COLO668 (cell line): ENCODE measurements around the gene FPGS.

Source experiments
- DNase-seq: peaks from one replicate; lab custom pipeline; 2025; ENCODE audit not compliant: unreplicated experiment; lab: John Stamatoyannopoulos, UW

The FPGS gene

DNA sequence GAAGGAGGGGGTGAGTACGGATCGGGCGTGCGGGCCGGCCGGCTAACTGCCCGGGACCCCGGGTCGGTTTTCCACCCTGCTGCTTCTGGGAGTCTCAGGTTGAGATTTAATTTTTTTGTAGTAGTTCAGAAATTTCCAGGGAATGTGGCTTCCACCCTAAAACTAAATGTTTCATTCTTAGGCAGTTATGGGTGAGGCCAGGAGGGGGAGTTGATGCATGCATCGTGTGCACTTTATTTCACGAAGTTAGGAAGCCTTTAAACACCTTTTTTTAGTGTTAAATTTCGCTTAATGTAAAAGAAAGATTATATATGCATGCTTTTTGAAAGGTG lies 15.9 kb upstream of the FPGS start:
- no peak for DNase-seq

- no peak for DNase-seq
Observed at GRCh38 chr9:127788337-127789011, 14.2 kb upstream of the FPGS start.

- no peak for DNase-seq
Observed at GRCh38 chr9:127789179-127789578, 13.5 kb upstream of the FPGS start.

DNA sequence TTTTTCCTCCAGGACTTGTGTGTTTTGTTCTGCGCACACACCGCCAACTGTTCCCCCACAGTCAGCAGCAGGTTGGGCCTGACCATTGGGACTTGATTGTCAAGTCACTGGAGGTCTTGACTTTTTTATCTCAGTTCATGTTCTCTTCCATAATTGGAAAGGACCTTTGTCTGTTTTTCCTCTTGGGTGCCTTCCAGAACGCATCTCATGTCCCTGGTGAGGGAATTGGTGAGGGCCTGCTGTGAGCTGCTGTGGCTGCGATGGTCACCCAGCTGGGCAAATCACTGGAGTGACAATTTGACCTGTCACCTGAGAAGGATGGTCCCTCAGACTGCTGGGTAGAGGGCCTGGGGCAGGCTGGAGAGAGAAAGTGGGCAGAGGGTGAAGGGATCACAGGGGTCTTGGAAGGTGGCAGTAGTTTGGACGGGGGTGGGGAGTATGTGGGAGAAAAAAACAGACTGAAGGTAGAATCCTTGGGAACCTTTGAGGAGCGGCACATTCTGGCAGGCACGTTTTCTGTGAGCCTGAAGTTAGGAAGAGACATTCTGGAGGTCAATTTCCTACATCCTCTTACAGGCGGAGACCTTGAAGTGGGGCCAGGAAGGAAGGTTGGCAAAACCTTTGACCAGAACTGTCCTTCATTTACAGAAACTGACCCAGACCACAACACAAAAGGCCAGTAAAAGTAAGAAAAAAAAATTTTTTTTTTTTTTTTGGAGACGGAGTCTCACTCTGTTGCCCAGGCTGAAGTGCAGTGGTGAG lies 12.4 kb upstream of the FPGS start:
- DNase-seq: no peak

DNA sequence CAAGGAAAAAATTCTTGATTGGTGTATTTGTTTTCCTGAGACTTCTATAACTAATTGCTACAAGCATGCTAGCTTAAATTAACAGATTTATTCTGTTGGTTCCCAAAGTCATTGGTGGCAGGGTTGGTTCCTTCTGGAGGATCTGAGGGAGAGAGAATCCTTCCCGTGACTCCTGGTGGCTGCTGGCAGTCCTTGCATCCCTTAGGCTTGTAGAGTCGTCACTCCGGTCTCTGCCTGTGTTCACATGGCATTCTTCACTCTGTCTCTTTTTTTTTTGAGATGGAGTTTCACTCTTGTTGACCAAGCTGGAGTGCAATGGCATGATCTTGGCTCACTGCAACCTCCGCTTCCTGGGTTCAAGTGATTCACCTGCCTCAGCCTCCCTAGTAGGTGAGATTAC lies 11.6 kb upstream of the FPGS start:
- DNase-seq: no peak

DNA sequence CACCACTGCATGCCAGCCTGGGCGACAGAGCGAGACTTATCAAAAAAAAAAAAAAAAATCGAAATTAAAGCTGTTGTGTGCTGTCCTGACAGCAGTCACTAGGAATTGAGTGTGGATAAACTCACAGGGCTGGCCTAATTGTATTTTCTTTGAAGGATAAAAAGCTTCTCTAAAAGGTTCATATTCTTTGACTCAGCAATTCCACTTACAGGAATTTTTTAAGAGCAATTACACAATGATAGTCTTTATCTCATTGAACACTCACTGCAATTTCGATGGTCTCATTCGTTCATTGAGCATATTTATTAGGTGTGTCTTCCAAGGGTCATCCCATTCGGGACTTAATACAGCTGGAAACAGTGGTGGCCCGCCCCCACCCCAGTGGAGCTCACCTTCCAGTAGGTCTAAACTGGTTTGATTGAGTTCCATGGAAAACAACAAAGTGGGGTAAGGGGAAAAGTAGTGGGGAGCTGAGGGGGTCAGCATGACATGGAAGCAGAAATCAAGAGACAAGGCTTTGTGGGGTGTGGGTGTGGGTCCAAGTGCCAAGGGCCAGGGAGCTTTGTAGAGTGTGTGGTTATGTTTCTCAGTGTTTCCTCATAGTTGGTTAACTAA lies 10.2 kb upstream of the FPGS start:
- DNase-seq: no peak

- DNase-seq: no peak
Observed at GRCh38 chr9:127793093-127793708, 9.5 kb upstream of the FPGS start.

DNA sequence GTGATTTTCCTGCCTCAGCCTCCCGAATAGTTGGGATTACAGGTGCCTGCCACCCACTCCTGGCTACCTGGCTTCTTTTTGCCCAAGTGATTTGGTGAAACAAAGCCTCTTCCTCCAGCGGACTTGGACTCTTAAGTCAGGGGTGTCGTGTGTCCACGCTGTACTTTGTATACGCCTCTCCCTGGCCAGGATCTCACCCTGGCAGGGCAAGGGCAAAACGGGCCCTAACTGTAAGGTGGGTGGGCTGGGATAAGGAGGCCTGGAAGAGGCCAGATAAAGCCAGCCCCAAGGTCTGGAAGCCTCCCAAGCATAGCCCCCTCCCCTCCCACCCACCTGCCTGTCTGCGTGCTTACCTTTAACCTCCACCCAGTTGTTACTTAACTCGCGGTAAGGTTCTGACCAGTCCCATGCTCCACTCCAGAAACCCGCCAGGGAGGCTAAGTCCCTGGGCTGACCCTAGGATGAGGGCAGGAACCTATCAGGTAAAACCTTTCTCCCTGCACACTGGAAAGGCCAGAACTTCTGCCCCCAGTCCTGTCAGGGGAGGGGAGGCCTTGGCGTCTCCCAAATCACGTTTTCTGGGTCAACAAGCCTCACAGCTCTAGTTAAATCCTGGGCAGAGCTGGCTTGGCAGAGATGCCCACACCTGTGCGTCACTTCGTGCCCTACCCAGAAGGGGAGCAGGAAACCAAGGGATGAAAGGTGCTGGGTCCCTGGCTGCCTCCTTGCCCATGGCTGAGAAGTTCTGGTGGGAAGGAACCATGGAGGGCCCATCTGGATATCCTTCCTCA lies 8.5 kb upstream of the FPGS start:
- DNase-seq: no peak

- peak; percentile 39 for DNase-seq
Observed at GRCh38 chr9:127796225-127796813, 6.4 kb upstream of the FPGS start.

DNA sequence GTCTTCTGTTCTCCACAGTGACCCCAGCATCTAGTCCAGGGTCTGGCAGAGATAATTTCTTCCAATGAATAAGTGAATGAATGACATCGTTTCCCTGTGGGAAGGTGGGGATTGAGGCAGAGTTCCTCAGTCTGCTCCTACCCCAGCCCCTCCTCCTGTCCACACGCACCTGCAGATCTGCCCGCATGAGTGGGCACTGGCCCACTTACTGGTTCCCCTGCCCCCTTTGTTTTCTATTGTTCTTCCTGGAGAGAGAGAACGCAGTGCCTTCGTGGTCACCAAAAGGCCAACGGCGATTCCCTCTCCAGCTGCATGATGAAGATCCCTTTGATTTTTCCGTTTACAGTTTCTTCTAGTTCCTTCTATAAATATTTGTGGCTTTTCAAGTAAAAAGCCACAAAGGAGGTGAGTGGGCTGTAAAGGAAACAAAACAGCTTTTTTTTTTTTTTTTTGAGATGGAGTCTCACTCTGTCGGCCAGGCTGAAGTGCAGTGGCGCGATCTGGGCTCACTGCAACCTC lies 5.8 kb upstream of the FPGS start:
- peak; percentile 43 for DNase-seq

- no peak for DNase-seq
Observed at GRCh38 chr9:127801955-127802575, 617 bp upstream of the FPGS start.

GRCh38 chr9:127803507-127804352 lies 1.0 kb downstream of the FPGS start:
- DNase-seq: peak; percentile 32

- peak; percentile 65 for DNase-seq
Observed at GRCh38 chr9:127805620-127806019, 2.9 kb downstream of the FPGS start.

- no peak for DNase-seq
Observed at GRCh38 chr9:127806871-127807270, 4.2 kb downstream of the FPGS start.

DNA sequence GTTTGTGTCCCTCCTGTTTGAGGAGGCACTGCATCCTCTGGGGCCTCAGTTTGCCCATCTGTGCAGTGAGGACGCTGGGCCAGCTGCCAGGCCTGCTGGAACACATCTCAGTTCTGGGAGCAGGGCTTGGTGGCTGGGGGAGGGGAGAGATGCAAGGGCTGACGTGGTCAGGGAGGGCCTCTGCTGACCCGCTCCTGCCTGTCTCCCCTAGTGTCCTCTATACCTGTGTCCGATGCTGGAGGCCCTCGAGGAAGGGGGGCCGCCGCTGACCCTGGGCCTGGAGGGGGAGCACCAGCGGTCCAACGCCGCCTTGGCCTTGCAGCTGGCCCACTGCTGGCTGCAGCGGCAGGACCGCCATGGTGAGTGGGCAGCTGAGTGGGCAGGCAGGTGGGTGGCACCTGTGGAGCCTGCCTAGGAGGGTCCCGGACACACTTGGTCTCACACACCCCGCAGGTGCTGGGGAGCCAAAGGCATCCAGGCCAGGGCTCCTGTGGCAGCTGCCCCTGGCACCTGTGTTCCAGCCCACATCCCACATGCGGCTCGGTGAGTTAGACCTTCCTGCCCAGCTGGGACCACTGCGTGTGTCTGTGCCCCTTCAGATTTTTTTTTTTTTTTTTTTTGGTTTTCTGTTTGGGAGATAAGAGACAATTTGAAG lies 5.8 kb downstream of the FPGS start:
- no peak for DNase-seq

DNA sequence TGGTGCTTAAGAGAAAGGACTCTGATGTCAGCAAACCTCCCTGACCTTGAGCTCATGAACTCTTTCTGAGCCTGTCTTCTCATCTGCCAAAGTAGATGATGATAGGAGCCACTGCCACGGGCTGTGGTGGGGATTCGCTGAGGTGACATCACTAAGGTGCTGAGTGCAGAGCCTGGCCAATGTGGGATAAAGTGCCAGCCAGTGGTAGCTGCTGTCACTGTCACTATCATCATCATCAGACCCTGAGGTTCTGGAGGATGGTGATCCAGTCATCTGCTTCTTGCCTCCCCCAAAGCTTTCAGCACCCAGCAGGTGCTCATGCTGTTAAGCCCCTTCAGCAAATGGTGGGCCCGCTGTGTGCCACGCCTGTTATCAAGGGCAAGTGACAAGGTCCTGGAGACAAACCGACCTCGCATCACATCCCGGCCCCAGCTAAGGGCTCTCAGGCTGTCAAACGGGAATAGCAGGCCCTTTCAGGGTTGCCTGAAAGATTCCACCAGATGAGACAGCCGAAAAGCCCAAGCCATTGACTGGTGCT lies 6.4 kb downstream of the FPGS start:
- no peak for DNase-seq

GRCh38 chr9:127809540-127810377 lies 7.1 kb downstream of the FPGS start:
- DNase-seq: no peak
